A549 (cell line): ENCODE measurements around the gene SLC12A8. TPM values are rescaled to one million over a fixed set of nuclear protein-coding genes. Genes with fewer than 3 reads are reported as not detected.
A peak's percentile ranks its signal among the peaks of the same experiment; 100 is the strongest.

Experiments used
- ATAC-seq, 2 experiments: fragments of 200-7000 bp in 1 of 2; fragments of >200 bp in 1 of 2; cut with Nextera tagmentation in 1 of 2; cut with Tn5 transposase in 1 of 2; 3 replicates each; pipeline versions ENCODE4 v1.8.0 to v1.9.1; 2018 to 2020; ENCODE audit warnings: mild to moderate bottlenecking in 1 of 2, moderate library complexity in 1 of 2
- CTCF ChIA-PET: fragments of 300-600 bp; sonication (Branson Sonifier 250); formaldehyde crosslinking; extraction: SDS; loops from one replicate; lab custom pipeline; 2021; ENCODE audit warnings: antibody characterized with exemption, inconsistent platforms; lab: Yijun Ruan, JAX
- POLR2A ChIA-PET: fragments of 350-600 bp; formaldehyde crosslinking; extraction: SDS; loops from one replicate; lab custom pipeline; 2021; ENCODE audit warnings: antibody characterized with exemption, inconsistent platforms; lab: Yijun Ruan, JAX
- DNase-seq, 2 experiments: peaks; one replicate each; pipeline versions ENCODE4 v3.0.0 to v3.0.0-alpha.2; 2011 to 2016; ENCODE audit warnings: low read depth in 1 of 2, low spot score in 1 of 2
- FAIRE-seq: peaks from 2 replicates; lab custom pipeline; 2011; peaks lifted over from hg19 to GRCh38; lab: Jason Lieb, UNC
- H3K27ac ChIP-seq, 2 experiments: fragments of >200 bp; sonication (Bioruptor Twin); formaldehyde crosslinking; 3 replicates each; pipeline ENCODE4 v1.5.1; 2016 to 2017
- H3K4me1 ChIP-seq: fragments of >200 bp; sonication (Bioruptor Twin); formaldehyde crosslinking; 3 replicates; pipeline ENCODE4 v1.6.1; 2016
- H3K4me2 ChIP-seq: fragments of >200 bp; sonication (Bioruptor Twin); formaldehyde crosslinking; 3 replicates; pipeline ENCODE4 v1.6.1; 2016
- H3K4me3 ChIP-seq: fragments of >200 bp; sonication (Bioruptor Twin); formaldehyde crosslinking; 3 replicates; pipeline ENCODE4 v1.5.1; 2016
- H3K9me3 ChIP-seq: fragments of >200 bp; sonication (Bioruptor Twin); formaldehyde crosslinking; 3 replicates; pipeline ENCODE4 v1.6.1; 2016
- CBX2 ChIP-seq: fragments of 200-600 bp; sonication (generic); IDR thresholded peaks from 2 replicates; pipeline ENCODE4 v1.6.1; 2016; ENCODE audit warnings: low read depth, mild to moderate bottlenecking, borderline replicate concordance
- EHMT2 ChIP-seq: fragments of 200-600 bp; sonication (generic); IDR thresholded peaks from 2 replicates; pipeline ENCODE4 v1.6.1; 2016; ENCODE audit warnings: antibody characterized with exemption, low read depth, mild to moderate bottlenecking, moderate library complexity
- FOSB ChIP-seq: fragments of 250-450 bp; sonication (Bioruptor Pico); IDR thresholded peaks from 2 replicates; pipeline ENCODE4 v1.5.0; 2020; ENCODE audit warnings: mild to moderate bottlenecking, moderate library complexity
- HEYL ChIP-seq: fragments of 250-450 bp; sonication (Bioruptor Pico); IDR thresholded peaks from 2 replicates; pipeline ENCODE4 v1.8.0; 2021; ENCODE audit warnings: mild to moderate bottlenecking, moderate library complexity
- KDM1A ChIP-seq: fragments of 200-600 bp; sonication (generic); IDR thresholded peaks from 2 replicates; pipeline ENCODE4 v1.6.1; 2016; ENCODE audit warnings: low read depth, mild to moderate bottlenecking
- NFE2L2 ChIP-seq: fragments of 150-350 bp; conservative IDR thresholded peaks from 2 replicates; pipeline ENCODE4 v1.6.1; 2014; ENCODE audit warnings: low read length
- NR3C1 ChIP-seq: fragments of >200 bp; sonication (Bioruptor Twin); formaldehyde crosslinking; IDR thresholded peaks from 3 replicates; pipeline ENCODE4 v1.6.1; 2017
- POLR2AphosphoS2 ChIP-seq: conservative IDR thresholded peaks from 2 replicates; pipeline ENCODE4 v1.6.1; 2012; ENCODE audit warnings: low read length, improper control_type of control experiment, inconsistent platforms
- RAD21 ChIP-seq, 2 experiments: fragments of >200 bp in 1 of 2; sonication (Bioruptor Twin) in 1 of 2; formaldehyde crosslinking in 1 of 2; IDR thresholded peaks in 1 of 2; conservative IDR thresholded peaks in 1 of 2; 2 replicates in 1 of 2; 3 replicates in 1 of 2; pipeline ENCODE4 v1.6.1; 2012 to 2018; ENCODE audit warnings: inconsistent platforms in 1 of 2
- RARB ChIP-seq: fragments of 250-450 bp; sonication (Bioruptor Pico); IDR thresholded peaks from 2 replicates; pipeline ENCODE4 v1.8.0; 2021; ENCODE audit warnings: mild to moderate bottlenecking, moderate library complexity
- RNF2 ChIP-seq: fragments of 200-600 bp; sonication (generic); IDR thresholded peaks from 2 replicates; pipeline ENCODE4 v1.6.1; 2016; ENCODE audit warnings: low read depth, mild to moderate bottlenecking, antibody characterized with exemption, moderate library complexity, borderline replicate concordance
- TFCP2L1 ChIP-seq: fragments of 250-450 bp; sonication (Bioruptor Pico); IDR thresholded peaks from 2 replicates; pipeline ENCODE4 v1.5.0; 2021; ENCODE audit warnings: mild to moderate bottlenecking
- ZC3H11A ChIP-seq: fragments of 450-650 bp; IDR thresholded peaks from 2 replicates; pipeline ENCODE4 v1.6.1; 2014; ENCODE audit warnings: antibody characterized with exemption, mild to moderate bottlenecking
- WGBS: methylation state at CpG from one replicate; pipeline ENCODE4 v1.1.6; 2017; ENCODE audit errors: missing lambda C conversion rate; 5-methylcytosine and 5-hydroxymethylcytosine counted together
- polyA plus RNA-seq, 4 experiments: library from polyadenylated mRNA; depleted of rRNA in 3 of 4; stranded (reverse); fragments of >200 nt; fragmentation: RNase III in 1 of 4; extraction: RNeasy Plus Mini Kit Qiagen cat#74134 plus additional on column Dnase treatment in 1 of 4; gene quantifications; 2 replicates in 3 of 4; 3 replicates in 1 of 4; pipeline ENCODE4 v1.2.3, GENCODE V29; 2011 to 2017
- TF ChIP-seq, protein P1 (sequence below): fragments of 200-600 bp; sonication (generic); IDR thresholded peaks from 2 replicates; pipeline ENCODE4 v1.6.1; 2016; ENCODE audit warnings: antibody characterized with exemption, mild to moderate bottlenecking, moderate library complexity
- TF ChIP-seq, protein P2 (sequence below): fragments of >200 bp; sonication (Bioruptor Twin); formaldehyde crosslinking; IDR thresholded peaks from 3 replicates; pipeline ENCODE4 v1.6.1; 2016
- TF ChIP-seq, protein P3 (sequence below): fragments of 150-350 bp; IDR thresholded peaks from 2 replicates; pipeline ENCODE4 v1.6.1; 2014; ENCODE audit warnings: low read depth, mild to moderate bottlenecking, low read length
- TF ChIP-seq, protein P4 (sequence below): IDR thresholded peaks from 2 replicates; pipeline ENCODE4 v1.6.1; 2012; ENCODE audit warnings: low read depth, borderline replicate concordance
- TF ChIP-seq, protein P5 (sequence below): fragments of 250-450 bp; sonication (Bioruptor Pico); IDR thresholded peaks from 2 replicates; pipeline ENCODE4 v1.5.0; 2021; ENCODE audit warnings: mild to moderate bottlenecking, moderate library complexity, borderline replicate concordance
- TF ChIP-seq, protein P6 (sequence below): fragments of 450-650 bp; IDR thresholded peaks from 2 replicates; pipeline ENCODE4 v1.6.1; 2014; ENCODE audit warnings: antibody characterized with exemption
- TF ChIP-seq, protein P7 (sequence below): fragments of 250-450 bp; sonication (Bioruptor Pico); IDR thresholded peaks from 2 replicates; pipeline ENCODE4 v1.5.0; 2020; ENCODE audit warnings: low read depth, mild to moderate bottlenecking, moderate library complexity

SLC12A8 gene
- polyA plus RNA-seq, 2 of the 4 experiments (the other 2 are of a cell fraction) = 1.1 to 4.2 TPM

DNA sequence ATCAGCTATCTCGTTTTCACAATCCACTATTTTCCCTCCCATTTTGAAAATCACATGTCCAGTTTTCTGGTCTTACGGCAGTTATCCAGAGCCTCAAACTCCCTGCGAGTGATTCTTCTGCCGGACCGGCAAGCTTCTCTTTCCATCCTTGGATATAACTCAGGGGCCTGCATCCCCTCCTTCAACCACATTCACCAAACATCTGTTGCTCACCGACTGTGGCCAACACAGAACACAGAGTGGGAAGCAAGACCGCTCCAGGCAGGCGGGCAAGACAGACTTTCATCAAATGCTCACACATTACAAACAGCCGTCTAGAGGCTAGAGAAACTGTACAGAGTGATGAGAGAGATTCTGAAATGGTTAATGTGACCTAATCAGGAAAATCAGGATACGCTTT, 7.6 kb upstream of the SLC12A8 start:
- WGBS = 87% methylated on average over 10 of the region's 10 CpGs
- CTCF ChIA-PET = interaction anchor here (0.9 kb wide), 1 partner anchor 17 kb away, joined by 5 read pairs; no protein-coding TSS in a partner anchor

DNA sequence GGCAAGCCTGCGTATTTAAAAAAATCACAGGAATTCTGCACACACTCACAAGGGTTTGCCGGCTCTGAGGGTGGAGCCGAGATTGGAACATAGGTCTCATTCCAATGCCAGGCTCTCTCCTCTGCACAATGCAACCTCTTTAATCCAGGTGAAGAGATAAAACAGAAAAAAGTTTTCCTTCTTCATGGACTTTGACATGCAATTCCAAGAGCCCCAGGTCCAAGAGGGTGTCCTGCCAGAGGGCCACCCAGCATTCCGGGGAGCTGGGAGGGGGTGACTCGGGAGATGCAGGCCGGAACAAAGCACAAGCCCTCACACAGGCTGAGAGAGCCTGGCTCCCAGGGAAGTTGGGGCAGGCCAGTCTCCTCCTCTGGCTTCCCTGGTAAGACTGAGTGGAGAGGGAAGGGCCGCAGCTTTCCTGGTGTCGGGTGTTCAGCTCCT, 6.7 kb upstream of the SLC12A8 start:
- H3K9me3 ChIP-seq = no peaks in the 10 kb centered on the region
- no peaks in the 10 kb centered on the region for H3K4me1 ChIP-seq
- 79% methylated on average over 6 of the region's 8 CpGs for WGBS
- ATAC-seq = peak; percentile 40 to 49; a peak in 3 of 6 replicates
- H3K4me3 ChIP-seq = no peak overlapping the region
- DNase-seq = no peak
- ChIA-PET CTCF (interaction anchor here (0.9 kb wide), 1 partner anchor 16 kb away, joined by 5 read pairs; no protein-coding TSS in a partner anchor), POLR2A (no interaction called here)
- no peak for FAIRE-seq
- no peak overlapping the region for H3K4me2 ChIP-seq
- H3K27ac ChIP-seq = no peak overlapping the region
- TF ChIP-seq RARB (CRISPR knock-in tag) = no peak
- TF ChIP-seq, protein P1, sequence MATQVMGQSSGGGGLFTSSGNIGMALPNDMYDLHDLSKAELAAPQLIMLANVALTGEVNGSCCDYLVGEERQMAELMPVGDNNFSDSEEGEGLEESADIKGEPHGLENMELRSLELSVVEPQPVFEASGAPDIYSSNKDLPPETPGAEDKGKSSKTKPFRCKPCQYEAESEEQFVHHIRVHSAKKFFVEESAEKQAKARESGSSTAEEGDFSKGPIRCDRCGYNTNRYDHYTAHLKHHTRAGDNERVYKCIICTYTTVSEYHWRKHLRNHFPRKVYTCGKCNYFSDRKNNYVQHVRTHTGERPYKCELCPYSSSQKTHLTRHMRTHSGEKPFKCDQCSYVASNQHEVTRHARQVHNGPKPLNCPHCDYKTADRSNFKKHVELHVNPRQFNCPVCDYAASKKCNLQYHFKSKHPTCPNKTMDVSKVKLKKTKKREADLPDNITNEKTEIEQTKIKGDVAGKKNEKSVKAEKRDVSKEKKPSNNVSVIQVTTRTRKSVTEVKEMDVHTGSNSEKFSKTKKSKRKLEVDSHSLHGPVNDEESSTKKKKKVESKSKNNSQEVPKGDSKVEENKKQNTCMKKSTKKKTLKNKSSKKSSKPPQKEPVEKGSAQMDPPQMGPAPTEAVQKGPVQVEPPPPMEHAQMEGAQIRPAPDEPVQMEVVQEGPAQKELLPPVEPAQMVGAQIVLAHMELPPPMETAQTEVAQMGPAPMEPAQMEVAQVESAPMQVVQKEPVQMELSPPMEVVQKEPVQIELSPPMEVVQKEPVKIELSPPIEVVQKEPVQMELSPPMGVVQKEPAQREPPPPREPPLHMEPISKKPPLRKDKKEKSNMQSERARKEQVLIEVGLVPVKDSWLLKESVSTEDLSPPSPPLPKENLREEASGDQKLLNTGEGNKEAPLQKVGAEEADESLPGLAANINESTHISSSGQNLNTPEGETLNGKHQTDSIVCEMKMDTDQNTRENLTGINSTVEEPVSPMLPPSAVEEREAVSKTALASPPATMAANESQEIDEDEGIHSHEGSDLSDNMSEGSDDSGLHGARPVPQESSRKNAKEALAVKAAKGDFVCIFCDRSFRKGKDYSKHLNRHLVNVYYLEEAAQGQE = no peak
- TF ChIP-seq, protein P2, sequence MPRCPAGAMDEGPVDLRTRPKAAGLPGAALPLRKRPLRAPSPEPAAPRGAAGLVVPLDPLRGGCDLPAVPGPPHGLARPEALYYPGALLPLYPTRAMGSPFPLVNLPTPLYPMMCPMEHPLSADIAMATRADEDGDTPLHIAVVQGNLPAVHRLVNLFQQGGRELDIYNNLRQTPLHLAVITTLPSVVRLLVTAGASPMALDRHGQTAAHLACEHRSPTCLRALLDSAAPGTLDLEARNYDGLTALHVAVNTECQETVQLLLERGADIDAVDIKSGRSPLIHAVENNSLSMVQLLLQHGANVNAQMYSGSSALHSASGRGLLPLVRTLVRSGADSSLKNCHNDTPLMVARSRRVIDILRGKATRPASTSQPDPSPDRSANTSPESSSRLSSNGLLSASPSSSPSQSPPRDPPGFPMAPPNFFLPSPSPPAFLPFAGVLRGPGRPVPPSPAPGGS = no peak
- TF ChIP-seq, protein P3, sequence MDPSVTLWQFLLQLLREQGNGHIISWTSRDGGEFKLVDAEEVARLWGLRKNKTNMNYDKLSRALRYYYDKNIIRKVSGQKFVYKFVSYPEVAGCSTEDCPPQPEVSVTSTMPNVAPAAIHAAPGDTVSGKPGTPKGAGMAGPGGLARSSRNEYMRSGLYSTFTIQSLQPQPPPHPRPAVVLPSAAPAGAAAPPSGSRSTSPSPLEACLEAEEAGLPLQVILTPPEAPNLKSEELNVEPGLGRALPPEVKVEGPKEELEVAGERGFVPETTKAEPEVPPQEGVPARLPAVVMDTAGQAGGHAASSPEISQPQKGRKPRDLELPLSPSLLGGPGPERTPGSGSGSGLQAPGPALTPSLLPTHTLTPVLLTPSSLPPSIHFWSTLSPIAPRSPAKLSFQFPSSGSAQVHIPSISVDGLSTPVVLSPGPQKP = no peak

More for the DNA sequence above, 7.6 kb upstream of the SLC12A8 start:
- H3K9me3 ChIP-seq = no peaks in the 10 kb centered on the region
- no peak overlapping the region for H3K4me3 ChIP-seq
- no peak for FAIRE-seq
- DNase-seq = no peak
- no peak for TF ChIP-seq NFE2L2
- TF ChIP-seq, protein P4, sequence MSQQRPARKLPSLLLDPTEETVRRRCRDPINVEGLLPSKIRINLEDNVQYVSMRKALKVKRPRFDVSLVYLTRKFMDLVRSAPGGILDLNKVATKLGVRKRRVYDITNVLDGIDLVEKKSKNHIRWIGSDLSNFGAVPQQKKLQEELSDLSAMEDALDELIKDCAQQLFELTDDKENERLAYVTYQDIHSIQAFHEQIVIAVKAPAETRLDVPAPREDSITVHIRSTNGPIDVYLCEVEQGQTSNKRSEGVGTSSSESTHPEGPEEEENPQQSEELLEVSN = no peak
- no peak for TF ChIP-seq ZC3H11A
- TF ChIP-seq CBX2 = no peak
- TF ChIP-seq HEYL (CRISPR knock-in tag) = no peak
- no peak for TF ChIP-seq RNF2
- TF ChIP-seq, protein P3 = no peak
- TF ChIP-seq, protein P5, sequence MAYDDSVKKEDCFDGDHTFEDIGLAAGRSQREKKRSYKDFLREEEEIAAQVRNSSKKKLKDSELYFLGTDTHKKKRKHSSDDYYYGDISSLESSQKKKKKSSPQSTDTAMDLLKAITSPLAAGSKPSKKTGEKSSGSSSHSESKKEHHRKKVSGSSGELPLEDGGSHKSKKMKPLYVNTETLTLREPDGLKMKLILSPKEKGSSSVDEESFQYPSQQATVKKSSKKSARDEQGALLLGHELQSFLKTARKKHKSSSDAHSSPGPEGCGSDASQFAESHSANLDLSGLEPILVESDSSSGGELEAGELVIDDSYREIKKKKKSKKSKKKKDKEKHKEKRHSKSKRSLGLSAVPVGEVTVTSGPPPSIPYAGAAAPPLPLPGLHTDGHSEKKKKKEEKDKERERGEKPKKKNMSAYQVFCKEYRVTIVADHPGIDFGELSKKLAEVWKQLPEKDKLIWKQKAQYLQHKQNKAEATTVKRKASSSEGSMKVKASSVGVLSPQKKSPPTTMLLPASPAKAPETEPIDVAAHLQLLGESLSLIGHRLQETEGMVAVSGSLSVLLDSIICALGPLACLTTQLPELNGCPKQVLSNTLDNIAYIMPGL = no peak
- no peak for TF ChIP-seq RAD21 (conservative IDR thresholded peaks at IDR 0.05 in 1 of 2, IDR thresholded peaks at IDR 0.05 in 1 of 2)
- no peak for TF ChIP-seq TFCP2L1 (CRISPR knock-in tag)
- no peak for TF ChIP-seq NR3C1
- TF ChIP-seq, protein P6, sequence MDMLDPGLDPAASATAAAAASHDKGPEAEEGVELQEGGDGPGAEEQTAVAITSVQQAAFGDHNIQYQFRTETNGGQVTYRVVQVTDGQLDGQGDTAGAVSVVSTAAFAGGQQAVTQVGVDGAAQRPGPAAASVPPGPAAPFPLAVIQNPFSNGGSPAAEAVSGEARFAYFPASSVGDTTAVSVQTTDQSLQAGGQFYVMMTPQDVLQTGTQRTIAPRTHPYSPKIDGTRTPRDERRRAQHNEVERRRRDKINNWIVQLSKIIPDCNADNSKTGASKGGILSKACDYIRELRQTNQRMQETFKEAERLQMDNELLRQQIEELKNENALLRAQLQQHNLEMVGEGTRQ = no peak
- TF ChIP-seq, protein P7, sequence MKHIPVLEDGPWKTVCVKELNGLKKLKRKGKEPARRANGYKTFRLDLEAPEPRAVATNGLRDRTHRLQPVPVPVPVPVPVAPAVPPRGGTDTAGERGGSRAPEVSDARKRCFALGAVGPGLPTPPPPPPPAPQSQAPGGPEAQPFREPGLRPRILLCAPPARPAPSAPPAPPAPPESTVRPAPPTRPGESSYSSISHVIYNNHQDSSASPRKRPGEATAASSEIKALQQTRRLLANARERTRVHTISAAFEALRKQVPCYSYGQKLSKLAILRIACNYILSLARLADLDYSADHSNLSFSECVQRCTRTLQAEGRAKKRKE (CRISPR knock-in tag) = no peak
- no peak for TF ChIP-seq FOSB (CRISPR knock-in tag)
- TF ChIP-seq, protein P1 = no peak
- TF ChIP-seq EHMT2 = no peak
- no peak for TF ChIP-seq POLR2AphosphoS2
- no peak for TF ChIP-seq KDM1A
- H3K27ac ChIP-seq = no peak overlapping the region
- H3K4me1 ChIP-seq = no peaks in the 10 kb centered on the region
- POLR2A ChIA-PET = no interaction called here
- no peak overlapping the region for H3K4me2 ChIP-seq
- peak in 1 of 2 experiments; percentile 27; a peak in 2 of 6 replicates for ATAC-seq
